HEK293T (cell line): ENCODE data around the gene UBE2N.

ENCODE experiments used
- CTCF ChIA-PET: fragments of 350-600 bp; formaldehyde crosslinking; extraction: SDS; loops from one replicate; lab custom pipeline; 2021; ENCODE audit warnings: antibody characterized with exemption, inconsistent platforms; lab: Yijun Ruan, JAX
- POLR2A ChIA-PET: fragments of 350-600 bp; formaldehyde crosslinking; extraction: SDS; loops from one replicate; lab custom pipeline; 2020; ENCODE audit warnings: antibody characterized with exemption, inconsistent platforms; lab: Yijun Ruan, JAX
- DNase-seq: peaks from one replicate; pipeline ENCODE4 v3.0.0; 2012; ENCODE audit warnings: mixed read lengths; ENCODE audit errors: extremely low spot score
- ARNT ChIP-seq: fragments of 450-650 bp; IDR thresholded peaks from 2 replicates; pipeline ENCODE4 v1.6.1; 2017; ENCODE audit warnings: mild to moderate bottlenecking
- BHLHE40 ChIP-seq: fragments of 450-650 bp; IDR thresholded peaks from 2 replicates; pipeline ENCODE4 v1.6.1; 2016; ENCODE audit warnings: mild to moderate bottlenecking, moderate library complexity, borderline replicate concordance
- CTBP1 ChIP-seq: fragments of 450-650 bp; IDR thresholded peaks from 2 replicates; pipeline ENCODE4 v1.6.1; 2016; ENCODE audit warnings: borderline replicate concordance
- ELF4 ChIP-seq: fragments of 450-650 bp; IDR thresholded peaks from 2 replicates; pipeline ENCODE4 v1.6.1; 2017; ENCODE audit warnings: antibody characterized with exemption
- FOXA1 ChIP-seq: fragments of 450-650 bp; IDR thresholded peaks from 2 replicates; pipeline ENCODE4 v1.6.1; 2016; ENCODE audit warnings: mild to moderate bottlenecking
- FOXK2 ChIP-seq: fragments of 450-650 bp; IDR thresholded peaks from 2 replicates; pipeline ENCODE4 v1.6.1; 2016; ENCODE audit warnings: mild to moderate bottlenecking
- FOXM1 ChIP-seq: fragments of 450-650 bp; IDR thresholded peaks from 2 replicates; pipeline ENCODE4 v1.6.1; 2017; ENCODE audit warnings: mild to moderate bottlenecking, borderline replicate concordance
- HDGF ChIP-seq: fragments of 450-650 bp; IDR thresholded peaks from 2 replicates; pipeline ENCODE4 v1.6.1; 2017; ENCODE audit warnings: antibody characterized with exemption, borderline replicate concordance
- L3MBTL2 ChIP-seq: fragments of 450-650 bp; conservative IDR thresholded peaks from 2 replicates; pipeline ENCODE4 v1.6.1; 2016; ENCODE audit warnings: mild to moderate bottlenecking
- LEF1 ChIP-seq: fragments of 450-650 bp; IDR thresholded peaks from 2 replicates; pipeline ENCODE4 v1.6.1; 2017; ENCODE audit warnings: mild to moderate bottlenecking, borderline replicate concordance
- NFRKB ChIP-seq: fragments of 450-650 bp; IDR thresholded peaks from 2 replicates; pipeline ENCODE4 v1.6.1; 2016; ENCODE audit warnings: mild to moderate bottlenecking, moderate library complexity
- PKNOX1 ChIP-seq: fragments of 450-650 bp; IDR thresholded peaks from 2 replicates; pipeline ENCODE4 v1.6.1; 2016
- SP1 ChIP-seq: fragments of 450-650 bp; IDR thresholded peaks from 2 replicates; pipeline ENCODE4 v1.6.1; 2017
- SUZ12 ChIP-seq: fragments of 450-650 bp; IDR thresholded peaks from 2 replicates; pipeline ENCODE4 v1.6.1; 2016; ENCODE audit warnings: mild to moderate bottlenecking
- TARDBP ChIP-seq: fragments of 450-650 bp; IDR thresholded peaks from 2 replicates; pipeline ENCODE4 v1.6.1; 2016
- ZNF384 ChIP-seq: fragments of 450-650 bp; IDR thresholded peaks from 2 replicates; pipeline ENCODE4 v1.6.1; 2016

UBE2N gene

DNA sequence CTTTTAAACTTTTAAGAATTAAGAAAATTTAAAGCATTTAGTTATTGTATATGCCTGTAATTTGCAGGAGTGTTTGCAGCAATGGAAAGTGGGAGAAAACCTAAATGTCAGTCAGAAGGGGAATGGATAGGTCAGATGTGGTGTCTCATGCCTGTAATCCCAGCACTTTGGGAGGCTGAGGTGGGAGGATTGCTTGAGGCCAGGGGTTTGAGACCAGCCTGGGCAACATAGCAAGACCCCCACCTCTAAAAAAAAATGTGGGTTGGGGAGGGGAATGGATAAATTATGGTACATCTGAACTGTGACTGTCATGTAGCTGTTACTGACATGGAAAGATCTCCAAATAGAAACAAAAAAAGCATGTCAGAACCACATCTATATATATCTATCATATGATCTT, 27.6 kb upstream of the UBE2N start:
- no peak for DNase-seq
- ChIA-PET POLR2A (no interaction called here), CTCF (no interaction called here)
- TF ChIP-seq CTBP1 (no peak), LEF1 (no peak)

DNA sequence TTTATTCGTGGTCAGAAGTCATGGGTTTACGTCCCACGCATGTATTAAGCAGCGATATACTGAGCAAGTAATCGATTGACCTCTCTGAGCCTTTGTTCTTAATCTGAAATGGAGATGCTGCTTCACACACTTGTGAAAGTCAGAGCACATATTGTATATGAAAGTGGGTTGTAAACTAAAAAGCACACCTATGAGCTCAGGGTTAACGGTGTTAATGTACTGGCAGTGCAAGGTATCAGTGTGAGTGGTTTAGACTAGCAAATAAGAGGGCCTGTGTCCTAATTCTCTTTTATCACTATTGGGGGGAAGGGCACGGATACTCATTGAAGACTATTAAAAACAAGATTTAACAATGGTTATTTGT, 26.2 kb upstream of the UBE2N start:
- ChIA-PET CTCF (interaction anchor here (1.0 kb wide), 1 partner anchor 23 kb away, joined by 3 read pairs; no protein-coding TSS in a partner anchor), POLR2A (interaction anchor here (0.5 to 2.0 kb wide), 5 partner anchors 9 to 361 kb away, joined by 3 to 7 read pairs (median 4); no protein-coding TSS in a partner anchor)
- no peak for DNase-seq
- TF ChIP-seq L3MBTL2 (no peak), CTBP1 (no peak), PKNOX1 (no peak), FOXA1 (no peak), ARNT (no peak), SP1 (no peak), SUZ12 (no peak), LEF1 (no peak), FOXM1 (no peak), HDGF (no peak), NFRKB (no peak), ZNF384 (no peak), ELF4 (no peak)

- peak; percentile 88 for DNase-seq
- TF ChIP-seq BHLHE40 (no peak), FOXM1 (no peak), L3MBTL2 (peak; percentile 88), ELF4 (peak; percentile 53), FOXK2 (no peak)
- ChIA-PET CTCF (interaction anchor here (0.6 to 1.0 kb wide), 2 partner anchors 18 to 24 kb away, joined by 3 read pairs; no protein-coding TSS in a partner anchor), POLR2A (interaction anchor here (0.5 to 2.0 kb wide), 8 partner anchors 9 to 587 kb away, joined by 3 to 7 read pairs (median 4); partner anchors contain the start of gene UBE2N)
These were observed 25.7 kb upstream of the UBE2N start, which contains the start of gene MRPL42 for GRCh38 chr12:93467351-93468007. TSS of gene MRPL42 (plus strand) at chr12:93467514. CDS start at chr12:93469286, 1,772 bp downstream.

DNA sequence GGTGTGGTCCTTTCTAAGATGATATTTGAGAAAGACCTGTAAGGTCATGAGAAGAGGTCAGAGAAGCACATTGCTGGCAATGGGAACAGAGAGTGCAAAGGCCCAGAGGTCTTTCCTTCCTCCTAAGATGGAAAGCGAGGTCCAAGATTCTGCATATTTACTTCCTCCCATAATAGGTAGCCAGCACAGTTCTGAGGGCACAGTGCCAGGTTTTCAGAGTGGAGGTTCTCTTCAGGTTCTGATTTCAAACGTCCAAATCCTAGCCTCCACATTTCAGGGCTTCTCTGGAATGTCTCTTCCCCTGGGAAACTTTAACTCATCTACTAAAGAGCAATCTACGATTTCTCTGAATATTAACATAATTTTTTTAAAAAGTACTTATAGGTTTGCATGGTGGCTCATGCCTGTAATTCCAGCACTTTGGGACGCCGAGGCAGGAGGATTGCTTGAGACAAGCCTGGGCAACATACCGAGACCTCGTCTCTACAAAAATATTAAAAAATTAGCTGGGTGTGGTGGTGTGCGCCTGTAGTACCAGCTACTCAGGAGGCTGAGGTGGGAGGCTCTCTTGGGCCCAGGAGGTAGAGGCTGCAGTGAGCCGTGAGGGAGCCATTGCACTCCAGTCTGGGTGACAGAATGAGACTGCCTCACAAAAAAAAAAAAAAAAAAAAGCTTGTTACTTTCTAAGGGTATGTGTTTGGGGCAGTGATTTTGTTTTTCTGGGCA, 25.0 kb upstream of the UBE2N start:
- no peak for DNase-seq
- TF ChIP-seq NFRKB (no peak), BHLHE40 (no peak), FOXA1 (no peak), TARDBP (no peak), ZNF384 (no peak), ELF4 (no peak), L3MBTL2 (no peak), HDGF (no peak), ARNT (no peak)
- ChIA-PET CTCF (interaction anchor here (0.6 kb wide), 1 partner anchor 17 kb away, joined by 3 read pairs; no protein-coding TSS in a partner anchor), POLR2A (interaction anchor here (0.6 to 2.0 kb wide), 8 partner anchors 10 to 588 kb away, joined by 3 to 7 read pairs (median 4); partner anchors contain the start of gene UBE2N)

DNA sequence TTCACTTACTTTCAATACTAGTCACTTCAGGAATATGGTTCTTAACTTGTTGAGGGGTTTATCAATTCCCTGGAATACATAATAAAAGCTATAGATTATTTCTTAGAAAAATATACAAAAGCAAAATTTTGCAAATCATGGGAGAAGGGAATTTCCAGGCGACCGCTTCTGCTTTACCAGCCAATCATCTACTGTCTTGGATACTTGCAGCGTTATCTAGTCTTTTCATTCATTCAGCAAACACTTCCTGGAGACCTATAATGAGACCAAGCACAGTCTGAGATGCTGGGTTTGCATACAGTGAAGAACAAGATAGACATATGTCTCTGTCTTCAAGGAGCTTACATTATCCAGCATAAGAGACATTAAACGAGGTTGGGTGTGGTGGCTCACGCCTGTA, 24.1 kb upstream of the UBE2N start:
- no peak for TF ChIP-seq ARNT
- no peak for TF ChIP-seq ELF4
- TF ChIP-seq FOXA1, result no peak
- TF ChIP-seq NFRKB, result no peak
- TF ChIP-seq PKNOX1, result no peak
- TF ChIP-seq LEF1, result no peak
- TF ChIP-seq BHLHE40, result no peak
- no peak for TF ChIP-seq L3MBTL2
- no peak for TF ChIP-seq CTBP1
- no peak for TF ChIP-seq FOXM1
- no peak for TF ChIP-seq TARDBP
- TF ChIP-seq ZNF384, result no peak
- no peak for TF ChIP-seq FOXK2
- TF ChIP-seq SP1, result no peak
- no peak for TF ChIP-seq HDGF
- CTCF ChIA-PET, result no interaction called here
- POLR2A ChIA-PET, result no interaction called here
- no peak for DNase-seq

- no peak for TF ChIP-seq FOXK2
- TF ChIP-seq ELF4, result no peak
- no peak for TF ChIP-seq BHLHE40
- no peak for TF ChIP-seq ZNF384
- no peak for TF ChIP-seq SP1
- no peak for TF ChIP-seq FOXA1
- DNase-seq, result no peak
- POLR2A ChIA-PET, result no interaction called here
- CTCF ChIA-PET, result no interaction called here
These were observed 19.8 kb upstream of the UBE2N start for GRCh38 chr12:93461503-93461902.

- POLR2A ChIA-PET, result no interaction called here
- no peak for DNase-seq
- CTCF ChIA-PET, result no interaction called here
- TF ChIP-seq BHLHE40 (no peak), L3MBTL2 (no peak), ELF4 (no peak), HDGF (no peak), SUZ12 (no peak), TARDBP (no peak)
These were observed 19.2 kb upstream of the UBE2N start for GRCh38 chr12:93460902-93461301.
